Sigmoid colon (tissue), 7 donors: ENCODE data around the gene STXBP5. TPM values are rescaled to one million over a fixed set of nuclear protein-coding genes. Genes with fewer than 3 reads are reported as not detected.

Experiments used
- DNase-seq: peaks from one replicate; pipeline ENCODE4 v3.0.0-alpha.2; 2019
- H3K27ac ChIP-seq, 4 donors: fragments of 200-600 bp; sonication (generic); one replicate each; pipeline ENCODE4 v1.5.1; 2016 to 2019; ENCODE audit warnings: mild to moderate bottlenecking in 1 of 4
- H3K27me3 ChIP-seq, 3 donors: fragments of 200-600 bp; sonication (generic); one replicate each; pipeline ENCODE4 v1.5.1; 2019; ENCODE audit warnings: mild to moderate bottlenecking in 1 of 3
- H3K36me3 ChIP-seq, 4 donors: fragments of 200-600 bp; sonication (generic); one replicate each; pipeline ENCODE4 v1.5.1; 2016 to 2019
- H3K4me1 ChIP-seq, 4 donors: fragments of 200-600 bp; sonication (generic); one replicate each; pipeline ENCODE4 v1.5.1; 2017 to 2019
- H3K4me3 ChIP-seq, 4 donors: fragments of 200-600 bp; sonication (generic); one replicate each; pipeline ENCODE4 v1.5.1; 2017 to 2019; ENCODE audit warnings: mild to moderate bottlenecking in 2 of 4, moderate library complexity in 1 of 4
- H3K9me3 ChIP-seq, 4 donors: fragments of 200-600 bp in 3 of 4; sonication (generic) in 3 of 4; one replicate each; pipeline versions ENCODE4 v1.5.1 to v1.6.1; 2013 to 2019
- CTCF ChIP-seq, 4 experiments: fragments of 450-650 bp in 3 of 4; fragments of 200-600 bp in 1 of 4; IDR thresholded peaks; one replicate each; pipeline ENCODE4 v1.5.1; 2016 to 2019; ENCODE audit warnings: antibody characterized with exemption in 4 of 4, mild to moderate bottlenecking in 3 of 4, moderate library complexity in 2 of 4
- EP300 ChIP-seq, 4 donors: sonication (generic); formaldehyde crosslinking; IDR thresholded peaks; one replicate each; pipeline ENCODE4 v1.6.1; 2017; ENCODE audit warnings: antibody characterized with exemption in 4 of 4
- POLR2A ChIP-seq, 2 donors: fragments of 450-650 bp; IDR thresholded peaks; one replicate each; pipeline ENCODE4 v1.6.1; 2016; ENCODE audit warnings: antibody characterized with exemption in 2 of 2, mild to moderate bottlenecking in 2 of 2, moderate library complexity in 2 of 2
- POLR2AphosphoS5 ChIP-seq, 4 donors: sonication (generic); formaldehyde crosslinking; IDR thresholded peaks; one replicate each; pipeline ENCODE4 v1.6.1; 2017; ENCODE audit warnings: antibody characterized with exemption in 4 of 4
- WGBS, 2 donors: extraction: QIAGEN DNeasy Blood & Tissue Kit; methylation state at CpG; one replicate each; pipeline ENCODE4 v1.1.7; 2013; 5-methylcytosine and 5-hydroxymethylcytosine counted together
- intact Hi-C: fragments of 100-400 bp; cut with DNase I; formaldehyde crosslinking; loops from one replicate; pipeline ENCODE4 v1.15.1; 2023
- polyA plus RNA-seq, 3 donors: library from polyadenylated mRNA; stranded (reverse); fragments of 200-250 nt; gene quantifications; one replicate each; pipeline ENCODE4 v1.2.3, GENCODE V29; 2013
- total RNA-seq, 4 donors: library from RNA; depleted of rRNA; stranded (reverse); fragments of >200 nt; gene quantifications; one replicate each; pipeline ENCODE4 v1.1.0, GENCODE V29; 2016
- donor health status: healthy with polysubstance abuse.
- donor health status: Bipolar disorder and iron deficiency.
- donor health status: healthy.

STXBP5 gene
- total and polyA plus RNA-seq, 7 donors = 16.0 to 34.3 (median 24.2) TPM

- Histone ChIP-seq H3K27ac (no peak overlapping the region), H3K4me3 (no peak overlapping the region), H3K9me3 (no peaks in the 10 kb centered on the region), H3K27me3 (no peaks in the 10 kb centered on the region), H3K4me1 (peaks cover 0 to 4% (median 0%) of the 10 kb centered on the region in 4 donors), H3K36me3 (peaks cover 0 to 6% (median 0%) of the 10 kb centered on the region in 4 donors)
- TF ChIP-seq EP300 (IDR thresholded peaks at IDR 0.05) (no peak), POLR2AphosphoS5 (IDR thresholded peaks at IDR 0.05) (no peak), CTCF (IDR thresholded peaks at IDR 0.05) (no peak), POLR2A (IDR thresholded peaks at IDR 0.05) (no peak)
- no peak for DNase-seq
- 93 to 94% methylated on average over 6 of the region's 6 CpGs for WGBS, 2 donors
- intact Hi-C loops = no loop called here
Measured at GRCh38 chr6:147214248-147215227, 10.3 kb downstream of the STXBP5 start.

- TF ChIP-seq POLR2AphosphoS5 (IDR thresholded peaks at IDR 0.05) (no peak), POLR2A (IDR thresholded peaks at IDR 0.05) (no peak), CTCF (IDR thresholded peaks at IDR 0.05) (no peak), EP300 (IDR thresholded peaks at IDR 0.05) (no peak)
- Histone ChIP-seq H3K4me3 (no peak overlapping the region), H3K27ac (peak overlapping the region in 1 of 4 donors; percentile 13), H3K9me3 (no peaks in the 10 kb centered on the region), H3K36me3 (peaks cover 0 to 6% (median 0%) of the 10 kb centered on the region in 4 donors), H3K27me3 (no peaks in the 10 kb centered on the region), H3K4me1 (peaks cover 0 to 4% (median 1%) of the 10 kb centered on the region in 4 donors)
- intact Hi-C loops = no loop called here
- no peak for DNase-seq
- WGBS, 2 donors = 61 to 77% methylated on average over 3 of the region's 3 CpGs
Measured at GRCh38 chr6:147216915-147217314, 12.7 kb downstream of the STXBP5 start.

GRCh38 chr6:147217840-147218404 lies 13.7 kb downstream of the STXBP5 start:
- peaks cover 0 to 6% (median 0%) of the 10 kb centered on the region in 4 donors for H3K36me3 ChIP-seq
- 22 to 72% methylated on average over 2 of the region's 2 CpGs for WGBS, 2 donors
- H3K27me3 ChIP-seq = no peaks in the 10 kb centered on the region
- no peaks in the 10 kb centered on the region for H3K9me3 ChIP-seq
- TF ChIP-seq POLR2A (IDR thresholded peaks at IDR 0.05) = no peak
- intact Hi-C loops = no loop called here
- no peak for DNase-seq
- no peak overlapping the region for H3K4me3 ChIP-seq
- no peak overlapping the region for H3K27ac ChIP-seq
- peaks cover 0 to 13% (median 8%) of the 10 kb centered on the region in 4 donors for H3K4me1 ChIP-seq

- DNase-seq = no peak
- no peak overlapping the region for H3K27ac ChIP-seq
- 94 to 96% methylated on average over 3 of the region's 3 CpGs for WGBS, 2 donors
- H3K9me3 ChIP-seq = no peaks in the 10 kb centered on the region
- intact Hi-C loops = no loop called here
- no peaks in the 10 kb centered on the region for H3K27me3 ChIP-seq
- H3K36me3 ChIP-seq = peaks cover 0 to 6% (median 0%) of the 10 kb centered on the region in 4 donors
- H3K4me3 ChIP-seq = no peak overlapping the region
- peaks cover 0 to 22% (median 11%) of the 10 kb centered on the region in 4 donors for H3K4me1 ChIP-seq
- TF ChIP-seq CTCF (IDR thresholded peaks at IDR 0.05) (no peak), POLR2AphosphoS5 (IDR thresholded peaks at IDR 0.05) (no peak), EP300 (IDR thresholded peaks at IDR 0.05) (no peak)
Measured at GRCh38 chr6:147218797-147219196, 14.6 kb downstream of the STXBP5 start.

GRCh38 chr6:147219463-147219862 lies 15.2 kb downstream of the STXBP5 start:
- Histone ChIP-seq H3K4me3 (no peak overlapping the region), H3K9me3 (no peaks in the 10 kb centered on the region), H3K4me1 (peaks cover 0 to 26% (median 14%) of the 10 kb centered on the region in 4 donors), H3K27ac (no peak overlapping the region), H3K27me3 (no peaks in the 10 kb centered on the region), H3K36me3 (peaks cover 0 to 6% (median 0%) of the 10 kb centered on the region in 4 donors)
- DNase-seq = no peak
- intact Hi-C loops = no loop called here
- TF ChIP-seq POLR2AphosphoS5 (IDR thresholded peaks at IDR 0.05) = no peak
- TF ChIP-seq CTCF (IDR thresholded peaks at IDR 0.05) = no peak
- no peak for TF ChIP-seq EP300 (IDR thresholded peaks at IDR 0.05)
- no peak for TF ChIP-seq POLR2A (IDR thresholded peaks at IDR 0.05)
- WGBS, 2 donors = 94 to 98% methylated on average over 1 of the region's 1 CpG
